Mucosa of stomach (tissue), 1 donor: Measurements from ENCODE around the gene CACNB4.

Experiments
- H3K27me3 ChIP-seq: one replicate; pipeline ENCODE4 v1.7.0; 2013; ENCODE audit warnings: mild to moderate bottlenecking, low read length; ENCODE audit not compliant: control insufficient read depth, insufficient read depth
- H3K36me3 ChIP-seq: one replicate; pipeline ENCODE4 v1.7.0; 2013; ENCODE audit warnings: low read length; ENCODE audit not compliant: control insufficient read depth, insufficient read depth
- H3K4me1 ChIP-seq: one replicate; pipeline ENCODE4 v1.7.0; 2013; ENCODE audit warnings: mild to moderate bottlenecking, low read length; ENCODE audit not compliant: control insufficient read depth, insufficient read depth
- H3K4me3 ChIP-seq: one replicate; pipeline ENCODE4 v1.7.0; 2013; ENCODE audit warnings: low read length
- H3K9ac ChIP-seq: one replicate; pipeline ENCODE4 v1.7.0; 2013; ENCODE audit warnings: mild to moderate bottlenecking, low read length, moderate library complexity
- H3K9me3 ChIP-seq: one replicate; pipeline ENCODE4 v1.7.0; 2013; ENCODE audit warnings: mild to moderate bottlenecking, low read length, moderate library complexity; ENCODE audit not compliant: control insufficient read depth
- donor health status: Pancreatic carcinoma.

Gene CACNB4

GRCh38 chr2:152084076-152084475 is 14.8 kb downstream of the CACNB4 start:
- Histone ChIP-seq H3K9ac (no peak overlapping the region), H3K36me3 (no peaks in the 10 kb centered on the region), H3K9me3 (no peaks in the 10 kb centered on the region), H3K4me1 (no peaks in the 10 kb centered on the region), H3K27me3 (no peaks in the 10 kb centered on the region), H3K4me3 (no peak overlapping the region)

GRCh38 chr2:152083202-152083875 is 15.5 kb downstream of the CACNB4 start:
- H3K36me3 ChIP-seq = no peaks in the 10 kb centered on the region
- no peaks in the 10 kb centered on the region for H3K27me3 ChIP-seq
- no peak overlapping the region for H3K4me3 ChIP-seq

GRCh38 chr2:152078662-152079061 is 20.2 kb downstream of the CACNB4 start:
- Histone ChIP-seq H3K36me3 (no peaks in the 10 kb centered on the region), H3K4me3 (no peak overlapping the region), H3K4me1 (no peaks in the 10 kb centered on the region), H3K9ac (no peak overlapping the region), H3K9me3 (no peaks in the 10 kb centered on the region), H3K27me3 (no peaks in the 10 kb centered on the region)

More at GRCh38 chr2:152083202-152083875, 15.5 kb downstream of the CACNB4 start:
- no peak overlapping the region for H3K9ac ChIP-seq
- no peaks in the 10 kb centered on the region for H3K4me1 ChIP-seq
- H3K9me3 ChIP-seq = no peaks in the 10 kb centered on the region

GRCh38 chr2:152078023-152078422 is 20.8 kb downstream of the CACNB4 start:
- no peaks in the 10 kb centered on the region for H3K36me3 ChIP-seq
- no peaks in the 10 kb centered on the region for H3K9me3 ChIP-seq
- no peak overlapping the region for H3K9ac ChIP-seq
- H3K4me1 ChIP-seq = no peaks in the 10 kb centered on the region
- no peaks in the 10 kb centered on the region for H3K27me3 ChIP-seq
- H3K4me3 ChIP-seq = no peak overlapping the region

- H3K36me3 ChIP-seq = no peaks in the 10 kb centered on the region
- no peaks in the 10 kb centered on the region for H3K4me1 ChIP-seq
- H3K27me3 ChIP-seq = no peaks in the 10 kb centered on the region
- no peak overlapping the region for H3K4me3 ChIP-seq
- no peaks in the 10 kb centered on the region for H3K9me3 ChIP-seq
- H3K9ac ChIP-seq = no peak overlapping the region
Measured at GRCh38 chr2:152075461-152076050, 23.3 kb downstream of the CACNB4 start.

- Histone ChIP-seq H3K36me3 (no peaks in the 10 kb centered on the region), H3K4me3 (no peak overlapping the region), H3K9ac (no peak overlapping the region), H3K4me1 (no peaks in the 10 kb centered on the region), H3K9me3 (no peaks in the 10 kb centered on the region), H3K27me3 (no peaks in the 10 kb centered on the region)
Measured at GRCh38 chr2:152072011-152072410, 26.8 kb downstream of the CACNB4 start.

- no peak overlapping the region for H3K9ac ChIP-seq
- no peaks in the 10 kb centered on the region for H3K36me3 ChIP-seq
- H3K4me3 ChIP-seq = no peak overlapping the region
- H3K27me3 ChIP-seq = no peaks in the 10 kb centered on the region
- H3K4me1 ChIP-seq = no peaks in the 10 kb centered on the region
- H3K9me3 ChIP-seq = no peaks in the 10 kb centered on the region
Measured at GRCh38 chr2:152071518-152071917, 27.3 kb downstream of the CACNB4 start.

GRCh38 chr2:152071092-152071491 is 27.8 kb downstream of the CACNB4 start:
- Histone ChIP-seq H3K36me3 (no peaks in the 10 kb centered on the region), H3K9me3 (no peaks in the 10 kb centered on the region), H3K27me3 (no peaks in the 10 kb centered on the region), H3K9ac (no peak overlapping the region), H3K4me3 (no peak overlapping the region), H3K4me1 (no peaks in the 10 kb centered on the region)

- Histone ChIP-seq H3K4me1 (no peaks in the 10 kb centered on the region), H3K36me3 (no peaks in the 10 kb centered on the region), H3K9ac (no peak overlapping the region), H3K27me3 (no peaks in the 10 kb centered on the region), H3K9me3 (no peaks in the 10 kb centered on the region), H3K4me3 (no peak overlapping the region)
Measured at GRCh38 chr2:152068226-152068625, 30.6 kb downstream of the CACNB4 start.

GRCh38 chr2:152067823-152068222 is 31.0 kb downstream of the CACNB4 start:
- Histone ChIP-seq H3K9ac (no peak overlapping the region), H3K4me1 (no peaks in the 10 kb centered on the region), H3K9me3 (no peaks in the 10 kb centered on the region), H3K4me3 (no peak overlapping the region), H3K36me3 (no peaks in the 10 kb centered on the region), H3K27me3 (no peaks in the 10 kb centered on the region)

GRCh38 chr2:152065945-152066344 is 32.9 kb downstream of the CACNB4 start:
- H3K9ac ChIP-seq = no peak overlapping the region
- no peaks in the 10 kb centered on the region for H3K27me3 ChIP-seq
- H3K36me3 ChIP-seq = no peaks in the 10 kb centered on the region
- H3K4me1 ChIP-seq = no peaks in the 10 kb centered on the region
- H3K4me3 ChIP-seq = no peak overlapping the region
- no peaks in the 10 kb centered on the region for H3K9me3 ChIP-seq

- no peaks in the 10 kb centered on the region for H3K27me3 ChIP-seq
Measured at GRCh38 chr2:152064001-152064400, 34.8 kb downstream of the CACNB4 start.

More at GRCh38 chr2:152064001-152064400, 34.8 kb downstream of the CACNB4 start:
- Histone ChIP-seq H3K9ac (no peak overlapping the region), H3K36me3 (no peaks in the 10 kb centered on the region), H3K9me3 (no peaks in the 10 kb centered on the region), H3K4me1 (no peaks in the 10 kb centered on the region), H3K4me3 (no peak overlapping the region)
